Tongue (tissue), 2 donors: Measurements from ENCODE around the gene AP3D1. TPM values are rescaled to one million over a fixed set of nuclear protein-coding genes. Genes with fewer than 3 reads are reported as not detected.

Experiments used
- DNase-seq: peaks from one replicate; pipeline ENCODE4 v3.0.0-alpha.2; 2015
- total RNA-seq: library from RNA; depleted of rRNA; stranded (reverse); fragments of >200 nt; gene quantifications from one replicate; pipeline ENCODE4 v1.2.3, GENCODE V29; 2014

Gene AP3D1
- total RNA-seq, 1 donor from 2014 or later, result 44.9 TPM

- DNase-seq, result peak; percentile 88
Observed at GRCh38 chr19:2180881-2181632, 29.7 kb upstream of the AP3D1 start.

GRCh38 chr19:2180114-2180513 lies 28.7 kb upstream of the AP3D1 start:
- no peak for DNase-seq

GRCh38 chr19:2179095-2179494 lies 27.7 kb upstream of the AP3D1 start:
- DNase-seq, result no peak

- peak; percentile 68 for DNase-seq
Observed at GRCh38 chr19:2176337-2176994, 25.1 kb upstream of the AP3D1 start.

GRCh38 chr19:2175742-2176141 lies 24.4 kb upstream of the AP3D1 start:
- no peak for DNase-seq

GRCh38 chr19:2173767-2174577 lies 22.6 kb upstream of the AP3D1 start:
- no peak for DNase-seq

- no peak for DNase-seq
Observed at GRCh38 chr19:2173388-2173766, 22.0 kb upstream of the AP3D1 start.

GRCh38 chr19:2171349-2172145 lies 20.2 kb upstream of the AP3D1 start:
- peak; percentile 38 for DNase-seq

- DNase-seq, result no peak
Observed at GRCh38 chr19:2170987-2171348, 19.6 kb upstream of the AP3D1 start.

- DNase-seq, result no peak
Observed at GRCh38 chr19:2170219-2170618, 18.9 kb upstream of the AP3D1 start.

GRCh38 chr19:2168619-2169424 lies 17.5 kb upstream of the AP3D1 start:
- peak; percentile 86 for DNase-seq

GRCh38 chr19:2167896-2168618 lies 16.7 kb upstream of the AP3D1 start:
- DNase-seq, result no peak

GRCh38 chr19:2166741-2167738 lies 15.7 kb upstream of the AP3D1 start:
- peak; percentile 71 for DNase-seq

GRCh38 chr19:2164020-2164998 lies 12.9 kb upstream of the AP3D1 start:
- no peak for DNase-seq

GRCh38 chr19:2160379-2160778 lies 9.0 kb upstream of the AP3D1 start:
- DNase-seq, result no peak

- DNase-seq, result no peak
Observed at GRCh38 chr19:2157452-2157851, 6.1 kb upstream of the AP3D1 start.

GRCh38 chr19:2154587-2155075 lies 3.3 kb upstream of the AP3D1 start:
- DNase-seq, result no peak

- DNase-seq, result peak; percentile 28
Observed at GRCh38 chr19:2150794-2151338, 500 bp downstream of the AP3D1 start.
